Suppressor macrophage treated with lipopolysaccharide for 4 hours (primary cell): ENCODE measurements around the gene SYT1.
A peak's percentile ranks its signal among the peaks of the same experiment; 100 is the strongest.

ENCODE experiments used
- DNase-seq: peaks from one replicate; pipeline ENCODE4 v3.0.0-alpha.2; 2020

Gene SYT1

DNA sequence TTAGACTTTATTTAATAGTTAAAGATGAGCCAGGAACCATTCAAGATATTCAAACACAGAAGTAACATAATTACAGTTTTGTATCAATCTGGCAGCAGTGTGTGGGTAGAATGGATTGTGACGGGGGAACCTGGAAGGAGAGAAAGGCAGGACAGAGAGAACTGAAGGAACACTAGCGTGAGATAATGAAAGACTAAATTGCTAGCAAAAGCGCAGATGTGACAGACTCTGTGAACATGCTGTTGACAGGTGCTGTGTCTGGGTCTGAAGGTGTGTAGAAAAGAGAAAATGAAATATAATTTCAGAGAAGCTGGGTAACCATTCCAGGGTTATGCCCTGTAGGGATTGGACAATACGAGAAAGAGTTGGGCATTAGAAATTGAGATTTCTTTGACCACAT is 372.3 kb downstream of the SYT1 start:
- no peak for DNase-seq

DNA sequence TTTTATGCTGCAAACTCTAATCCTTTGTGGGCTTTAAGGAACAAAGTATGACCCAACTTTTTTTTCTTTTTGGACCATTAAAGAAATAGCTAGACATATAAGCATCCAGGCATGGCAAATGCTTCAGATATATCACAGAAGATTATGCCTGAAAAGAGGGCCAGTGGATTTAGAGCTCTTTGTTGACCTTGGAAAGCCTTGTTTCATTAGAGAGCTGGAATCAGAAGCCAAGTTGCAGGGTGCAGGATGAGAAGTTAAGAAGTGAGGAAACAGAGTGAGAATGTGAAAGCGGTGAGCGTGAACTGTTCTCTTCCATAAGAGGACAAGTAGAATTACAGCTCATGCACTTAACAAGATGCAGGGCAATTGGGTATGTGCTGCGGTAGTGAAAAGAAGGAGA is 373.7 kb downstream of the SYT1 start:
- DNase-seq: no peak

DNA sequence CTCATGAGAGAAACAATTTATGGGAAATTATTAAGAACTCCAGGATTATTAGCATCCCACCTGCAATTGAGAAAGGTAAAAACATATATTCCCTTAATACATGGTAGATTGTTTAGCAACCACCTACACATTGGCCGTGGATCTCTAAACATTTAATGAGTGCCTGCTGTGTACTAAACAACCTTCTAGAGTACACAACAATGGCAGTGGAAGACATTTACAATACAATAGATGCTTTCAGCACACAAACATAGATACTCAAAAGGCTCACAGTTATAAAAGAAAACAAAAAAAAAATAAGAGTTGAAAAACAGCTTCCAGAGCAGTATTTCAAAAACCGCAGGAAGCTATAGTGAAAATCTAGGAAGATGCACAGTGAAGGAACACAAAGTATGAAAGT is 382.9 kb downstream of the SYT1 start:
- DNase-seq: no peak

DNA sequence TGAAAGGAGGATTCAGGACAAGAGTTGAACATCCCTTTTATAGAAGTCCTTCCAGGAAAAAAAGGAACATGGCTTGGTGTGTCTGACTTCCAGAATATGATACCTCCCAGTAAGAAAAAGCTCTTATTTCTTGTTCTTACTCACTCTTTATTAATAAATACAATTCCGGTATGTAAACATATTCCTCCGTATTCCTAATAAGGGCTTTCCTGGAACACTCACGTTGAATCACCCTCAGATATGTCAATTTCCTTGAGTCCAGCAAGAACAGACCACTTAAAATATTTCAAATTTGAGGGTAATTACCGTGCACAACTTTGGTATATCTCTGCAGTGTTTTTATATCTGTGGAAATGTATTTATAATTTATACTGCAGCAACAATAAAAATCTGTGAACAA is 385.6 kb downstream of the SYT1 start:
- DNase-seq: no peak

DNA sequence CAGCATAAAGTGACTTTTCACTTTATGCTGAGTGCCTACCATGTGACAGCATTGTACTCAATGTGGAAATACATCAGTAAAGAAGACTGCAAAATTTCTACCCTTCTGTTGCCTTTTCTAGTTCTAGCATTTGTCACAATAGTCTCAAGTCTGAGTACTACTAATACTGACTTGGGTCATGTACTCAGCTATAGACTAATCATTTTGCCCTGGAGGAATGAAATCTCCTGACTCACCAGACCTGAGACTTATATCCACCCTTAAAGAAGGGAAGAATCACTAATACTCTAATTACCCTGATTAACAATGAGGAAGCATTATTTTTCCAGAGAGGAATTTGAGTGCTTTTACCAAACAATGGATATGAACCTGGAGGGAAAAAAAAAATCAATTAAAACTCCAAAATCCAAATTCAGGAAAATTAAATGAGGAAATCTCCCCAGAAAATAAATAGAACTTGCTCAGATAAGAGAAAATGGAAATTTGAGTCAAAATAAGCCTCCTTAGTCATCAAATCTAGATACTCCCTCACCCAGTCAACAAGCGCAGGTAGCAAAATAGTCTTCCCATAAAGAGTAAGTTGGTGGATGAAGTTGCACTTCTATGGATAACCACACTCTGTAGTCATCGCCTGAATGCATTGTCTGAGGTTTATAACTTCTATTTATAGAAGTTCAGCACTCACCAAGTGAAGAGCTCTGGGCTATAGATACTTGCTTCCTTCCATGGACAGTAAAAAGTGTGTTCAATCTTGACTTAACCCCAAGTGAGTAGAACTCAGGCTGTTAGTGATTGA is 386.6 kb downstream of the SYT1 start:
- no peak for DNase-seq

GRCh38 chr12:79252358-79253075 is 387.9 kb downstream of the SYT1 start:
- no peak for DNase-seq

DNA sequence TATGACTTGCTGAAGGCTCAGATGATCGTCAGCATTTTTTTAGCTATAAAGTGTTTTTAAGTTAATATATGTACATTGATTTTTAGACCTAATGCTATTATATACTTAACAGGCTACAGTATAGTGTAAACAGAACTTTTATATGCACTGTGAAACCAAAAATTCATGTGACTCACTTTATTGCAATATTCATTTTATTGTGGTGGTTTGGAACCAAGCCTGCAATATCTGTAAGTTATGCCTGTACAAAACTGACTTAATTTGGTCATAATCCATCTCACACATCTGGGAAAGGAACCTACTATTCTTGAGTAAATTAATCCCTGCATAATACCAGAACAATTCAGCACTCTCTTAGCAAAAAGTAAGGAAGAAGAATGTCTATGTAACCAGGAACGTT is 390.7 kb downstream of the SYT1 start:
- no peak for DNase-seq

GRCh38 chr12:79260923-79261322 is 396.3 kb downstream of the SYT1 start:
- no peak for DNase-seq

GRCh38 chr12:79262938-79263337 is 398.4 kb downstream of the SYT1 start:
- no peak for DNase-seq

GRCh38 chr12:79266343-79267144 is 402.0 kb downstream of the SYT1 start:
- DNase-seq: no peak

DNA sequence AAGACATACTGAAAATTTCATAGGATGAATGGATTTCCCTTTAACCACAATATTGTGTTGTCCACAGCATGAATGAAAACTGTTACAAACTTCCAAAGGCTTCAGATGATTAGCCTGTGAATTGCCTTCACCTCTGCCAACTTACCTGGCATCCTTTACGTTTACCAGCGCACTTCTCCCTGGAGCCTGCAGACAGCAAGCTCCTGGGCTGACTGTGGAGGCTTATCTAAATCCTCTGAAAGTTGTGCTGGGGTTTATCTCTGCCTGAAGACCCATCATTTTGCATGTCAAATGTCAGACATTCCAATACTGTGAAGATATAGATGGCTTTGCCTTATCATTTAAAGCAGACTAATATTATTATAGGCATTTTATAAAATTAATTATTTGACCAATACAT is 403.0 kb downstream of the SYT1 start:
- DNase-seq: no peak

DNA sequence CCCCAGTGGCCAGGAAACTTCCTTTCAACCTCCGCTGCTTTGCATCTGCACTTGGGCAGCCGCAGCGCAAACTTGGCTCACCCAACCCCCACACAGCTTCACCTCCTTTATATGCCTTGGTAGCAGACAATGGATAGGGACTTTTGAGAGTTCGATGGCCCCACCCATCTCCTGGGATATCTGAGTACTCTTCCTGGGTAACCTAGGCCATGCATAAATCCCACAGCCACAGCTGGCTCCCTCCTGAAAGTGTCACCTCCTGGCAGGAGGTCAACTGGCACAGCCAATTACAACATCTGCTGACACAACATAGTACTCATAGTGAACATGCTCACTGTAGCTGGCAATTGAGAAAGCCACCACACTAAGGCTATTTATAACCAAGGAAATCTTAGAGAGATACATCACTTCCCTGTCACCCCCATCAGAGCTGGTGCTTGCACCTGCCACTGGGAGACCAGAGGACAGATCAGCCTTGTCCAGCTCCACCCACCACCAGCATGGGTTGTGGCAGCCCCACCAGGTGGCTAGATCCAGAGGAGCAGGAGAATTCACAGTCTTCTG is 410.0 kb downstream of the SYT1 start:
- DNase-seq: no peak

DNA sequence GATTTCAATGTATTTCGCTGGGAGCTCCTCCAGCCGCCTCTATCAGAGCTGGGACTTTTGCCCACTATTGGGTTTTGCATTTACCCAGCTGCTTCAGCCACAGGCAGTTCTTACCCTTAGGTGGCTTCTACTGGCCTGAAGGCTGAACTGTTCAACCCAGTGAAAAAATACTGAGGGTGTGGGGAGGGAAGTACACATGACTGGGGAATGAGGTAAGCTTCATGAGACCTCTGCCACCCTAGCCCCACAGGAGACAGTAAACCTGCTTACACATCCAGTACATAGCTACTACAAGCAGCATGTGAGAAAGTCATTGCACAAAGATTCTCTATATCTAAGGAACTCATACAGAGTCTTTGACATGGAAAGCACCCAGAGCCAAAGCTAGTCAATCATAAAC is 411.1 kb downstream of the SYT1 start:
- DNase-seq: no peak

DNA sequence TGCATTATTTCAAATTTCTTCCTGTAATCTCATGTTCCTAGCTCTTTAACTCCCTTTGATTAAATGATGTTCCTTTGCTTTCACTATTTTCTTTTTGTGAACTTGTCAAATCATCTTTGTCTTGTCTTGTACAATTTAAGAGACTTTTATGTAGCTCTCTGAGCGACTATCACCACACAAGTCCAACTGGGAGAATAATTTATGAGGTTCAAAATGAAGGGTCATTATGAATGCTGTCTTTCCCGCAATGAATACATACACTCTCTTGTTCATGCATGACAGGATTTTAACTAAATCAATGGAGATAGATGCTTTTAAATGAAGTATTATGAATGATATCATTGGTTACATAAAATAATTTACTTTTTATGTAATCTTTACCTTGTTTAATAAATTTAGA is 418.8 kb downstream of the SYT1 start:
- DNase-seq: no peak

DNA sequence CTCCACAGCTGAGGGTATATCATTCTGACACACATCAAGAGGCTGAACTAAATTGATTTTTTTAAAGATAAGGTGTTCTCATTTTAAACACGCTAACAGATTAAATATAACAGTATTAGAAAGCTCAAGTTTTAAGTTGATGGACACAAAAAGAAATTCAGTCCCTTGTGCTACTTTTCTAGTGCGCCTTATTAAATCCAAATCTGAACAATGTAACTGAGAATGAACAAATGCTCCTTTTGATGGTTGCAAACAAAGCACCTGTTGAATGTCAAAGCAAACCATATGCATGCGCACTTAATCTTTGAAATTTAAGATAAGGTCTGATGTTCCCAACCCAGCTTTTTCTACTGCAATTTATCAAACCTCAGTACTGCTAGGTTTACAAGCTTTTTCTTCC is 424.3 kb downstream of the SYT1 start:
- no peak for DNase-seq

GRCh38 chr12:79291711-79292110 is 427.1 kb downstream of the SYT1 start:
- DNase-seq: no peak

GRCh38 chr12:79294590-79294989 is 430.0 kb downstream of the SYT1 start:
- DNase-seq: no peak

- no peak for DNase-seq
Observed at GRCh38 chr12:79295572-79295971, 431.0 kb downstream of the SYT1 start.

GRCh38 chr12:79296133-79296532 is 431.6 kb downstream of the SYT1 start:
- DNase-seq: no peak

GRCh38 chr12:79296871-79297270 is 432.3 kb downstream of the SYT1 start:
- DNase-seq: no peak

- DNase-seq: no peak
Observed at GRCh38 chr12:79298506-79298905, 433.9 kb downstream of the SYT1 start.

DNA sequence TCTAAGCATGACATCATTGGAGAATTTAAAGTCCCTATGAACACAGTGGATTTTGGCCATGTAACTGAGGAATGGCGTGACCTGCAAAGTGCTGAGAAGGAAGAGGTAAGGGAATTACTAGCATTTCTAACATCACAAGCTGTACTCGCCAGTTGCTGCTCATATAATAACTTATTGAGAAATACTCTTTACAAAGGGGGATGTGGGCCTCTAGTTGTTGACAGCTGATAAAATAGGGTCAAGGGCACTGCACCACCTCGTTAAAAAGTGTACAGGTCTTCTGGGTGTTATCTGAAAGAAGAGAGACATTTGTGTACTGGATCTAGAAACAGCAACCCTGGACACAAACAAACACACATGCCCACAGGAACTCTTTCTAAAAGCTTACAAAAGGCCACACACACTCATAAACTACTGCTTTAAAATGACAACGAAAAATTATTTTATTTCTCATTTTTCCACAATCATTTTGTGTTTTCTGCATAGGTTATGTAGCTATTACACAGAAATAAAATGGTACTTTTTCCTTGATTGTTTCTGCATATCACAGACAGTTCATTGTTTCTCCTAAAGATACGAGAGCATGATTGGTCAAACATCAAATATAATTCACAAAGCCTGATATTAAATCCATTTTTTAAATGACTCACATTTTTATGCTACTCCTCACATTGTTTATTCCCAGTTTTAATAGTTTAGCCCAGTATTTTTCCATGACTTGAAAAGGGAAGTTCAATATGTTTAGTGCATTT is 435.0 kb downstream of the SYT1 start:
- DNase-seq: no peak

DNA sequence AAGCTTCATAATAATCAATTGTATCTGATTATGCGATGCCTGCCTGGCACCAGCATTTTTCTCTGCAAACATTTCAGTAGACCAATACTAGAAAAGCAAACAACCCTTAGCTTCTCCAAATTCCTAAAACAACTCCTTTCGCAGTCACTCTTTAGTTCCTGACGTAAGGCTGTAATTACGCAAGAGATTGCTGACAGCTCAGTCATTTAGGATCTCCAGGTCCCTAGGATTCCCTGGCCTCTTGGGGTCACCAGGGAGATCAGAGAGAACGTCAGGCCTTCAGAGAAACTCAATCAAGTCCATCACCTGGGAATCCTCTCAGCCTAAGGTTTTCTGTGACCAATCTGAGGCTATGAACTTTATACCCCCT is 435.6 kb downstream of the SYT1 start:
- peak; percentile 1 for DNase-seq
